PC-3 (cell line): Measurements from ENCODE around the gene C6orf47. TPM values are rescaled to one million over a fixed set of nuclear protein-coding genes. Genes with fewer than 3 reads are reported as not detected.

Source experiments
- ATAC-seq: fragments of 200-7000 bp; cut with Tn5 transposase; 2 replicates; pipeline ENCODE4 v1.9.1; 2020; ENCODE audit warnings: mild to moderate bottlenecking, moderate library complexity
- BruUV-seq: library from RNA; stranded (reverse); fragments of 400-500 nt; replicated peaks from 2 replicates; lab custom pipeline; 2021; lab: Mats Ljungman, UMichigan
- CTCF ChIA-PET: fragments of 300-600 bp; sonication (Branson Sonifier 250); formaldehyde crosslinking; loops from one replicate; lab custom pipeline; 2022; ENCODE audit warnings: antibody characterized with exemption; lab: Charles Lee
- POLR2A ChIA-PET: fragments of 300-600 bp; sonication (Branson Sonifier 250); formaldehyde crosslinking; loops from one replicate; lab custom pipeline; 2022; ENCODE audit warnings: antibody characterized with exemption; ENCODE audit not compliant: unreplicated experiment; lab: Charles Lee
- DNase-seq: peaks from one replicate; pipeline ENCODE4 v3.0.0-alpha.2; 2015
- H2AFZ ChIP-seq: fragments of 300-600 bp; sonication (generic); 2 replicates; pipeline ENCODE4 v1.6.0; 2016; ENCODE audit warnings: antibody characterized with exemption, low read length
- H3F3A ChIP-seq: fragments of 300-600 bp; sonication (generic); one replicate; pipeline ENCODE4 v1.6.0; 2017; ENCODE audit warnings: antibody characterized with exemption, low read length, control low read depth, mild to moderate bottlenecking; ENCODE audit not compliant: unreplicated experiment
- H3K27ac ChIP-seq: fragments of 300-600 bp; sonication (generic); 2 replicates; pipeline ENCODE4 v1.5.1; 2016; ENCODE audit warnings: mild to moderate bottlenecking, low read length
- H3K27me3 ChIP-seq: fragments of 300-600 bp; sonication (generic); 2 replicates; pipeline ENCODE4 v1.6.1; 2016; ENCODE audit warnings: low read length, mixed read lengths
- H3K36me3 ChIP-seq: fragments of 300-600 bp; sonication (generic); 2 replicates; pipeline ENCODE4 v1.6.1; 2016; ENCODE audit warnings: low read depth, mixed run types, low read length, mixed read lengths
- H3K4me1 ChIP-seq: fragments of 300-600 bp; sonication (generic); 2 replicates; pipeline ENCODE4 v1.5.1; 2016; ENCODE audit warnings: low read length; ENCODE audit not compliant: insufficient read depth
- H3K4me2 ChIP-seq: fragments of 300-600 bp; sonication (generic); 2 replicates; pipeline ENCODE4 v1.6.0; 2016; ENCODE audit warnings: low read length
- H3K4me3 ChIP-seq: fragments of 300-600 bp; sonication (generic); 2 replicates; pipeline ENCODE4 v1.5.1; 2016; ENCODE audit warnings: mild to moderate bottlenecking, low read length, mixed read lengths
- H3K79me2 ChIP-seq: fragments of 300-600 bp; sonication (generic); 2 replicates; pipeline ENCODE4 v1.6.1; 2017; ENCODE audit warnings: low read length, mixed read lengths
- H3K9ac ChIP-seq: fragments of 300-600 bp; sonication (generic); 2 replicates; pipeline ENCODE4 v1.6.0; 2016; ENCODE audit warnings: mild to moderate bottlenecking, low read length
- H3K9me2 ChIP-seq: fragments of 300-600 bp; sonication (generic); replicated peaks from 2 replicates; pipeline ENCODE4 v1.6.1; 2016; ENCODE audit warnings: mixed run types, low read length, mixed read lengths
- H3K9me3 ChIP-seq: fragments of 300-600 bp; sonication (generic); 2 replicates; pipeline ENCODE4 v1.6.1; 2016; ENCODE audit warnings: low read length, mixed read lengths
- H4K20me1 ChIP-seq: fragments of 300-600 bp; sonication (generic); 2 replicates; pipeline ENCODE4 v1.6.1; 2016; ENCODE audit warnings: low read length, mixed read lengths
- CTCF ChIP-seq: fragments of 300-600 bp; sonication (generic); conservative IDR thresholded peaks from 2 replicates; pipeline ENCODE4 v1.5.1; 2017; ENCODE audit warnings: antibody characterized with exemption, low read depth, mild to moderate bottlenecking, low read length
- EZH2 ChIP-seq: fragments of 300-600 bp; sonication (generic); IDR thresholded peaks from one replicate; pipeline ENCODE4 v1.6.1; 2017; ENCODE audit warnings: antibody characterized with exemption, mild to moderate bottlenecking, low read length; ENCODE audit not compliant: unreplicated experiment
- EZH2phosphoT487 ChIP-seq: fragments of 300-600 bp; sonication (generic); IDR thresholded peaks from 2 replicates; pipeline ENCODE4 v1.6.1; 2018; ENCODE audit warnings: mild to moderate bottlenecking, antibody characterized with exemption, low read length, borderline replicate concordance
- intact Hi-C: fragments of 100-400 bp; cut with micrococcal nuclease; formaldehyde crosslinking; loops from 2 replicates; pipeline ENCODE4 v1.9.0; 2023
- total RNA-seq: library from RNA; depleted of rRNA; stranded (reverse); fragments of >200 nt; gene quantifications from 2 replicates; pipeline ENCODE4 v1.2.3, GENCODE V29; 2014

The C6orf47 gene
- total RNA-seq, 1 experiment from 2014 or later: 26.3 TPM

GRCh38 chr6:31707701-31708100, 47.1 kb upstream of the C6orf47 start:
- no peak for ATAC-seq
- no peak overlapping the region for H2AFZ ChIP-seq
- peaks cover 3% of the 10 kb centered on the region for H3K79me2 ChIP-seq
- H3K4me2 ChIP-seq: no peak overlapping the region
- H4K20me1 ChIP-seq: no peaks in the 10 kb centered on the region
- H3K9me2 ChIP-seq: no peaks in the 10 kb centered on the region
- H3K36me3 ChIP-seq: no peaks in the 10 kb centered on the region
- TF ChIP-seq EZH2 (no peak), CTCF (no peak), EZH2phosphoT487 (no peak)
- intact Hi-C loops: no loop called here
- H3K27ac ChIP-seq: no peak overlapping the region
- no TSS peak for BruUV-seq
- H3K4me1 ChIP-seq: no peaks in the 10 kb centered on the region
- H3K4me3 ChIP-seq: no peak overlapping the region
- ChIA-PET POLR2A (no interaction called here), CTCF (no interaction called here)
- DNase-seq: no peak
- no peaks in the 10 kb centered on the region for H3K27me3 ChIP-seq
- H3F3A ChIP-seq: no peaks in the 10 kb centered on the region
- no peaks in the 10 kb centered on the region for H3K9me3 ChIP-seq
- no peak overlapping the region for H3K9ac ChIP-seq

GRCh38 chr6:31706599-31706998, 46.0 kb upstream of the C6orf47 start, which contains the start of gene LY6G6F:
Gene LY6G6F, plus strand, starts transcription at chr6:31706866. Its CDS starts 41 bp downstream, at chr6:31706907.
- no peak for ATAC-seq
- H3K27me3 ChIP-seq: no peaks in the 10 kb centered on the region
- H3K79me2 ChIP-seq: peaks cover 14% of the 10 kb centered on the region
- no peak for TF ChIP-seq EZH2
- no peak for TF ChIP-seq EZH2phosphoT487
- no peak for TF ChIP-seq CTCF
- no peak within 1 kb of the TSS for H2AFZ ChIP-seq
- intact Hi-C loops: no loop called here
- DNase-seq: no peak
- H3K27ac ChIP-seq: no peak within 1 kb of the TSS
- ChIA-PET CTCF (no interaction called here), POLR2A (no interaction called here)
- H3K4me3 ChIP-seq: no peak within 1 kb of the TSS
- H3K9ac ChIP-seq: no peak within 1 kb of the TSS
- H3K4me2 ChIP-seq: no peak within 1 kb of the TSS
- no peaks in the 10 kb centered on the region for H3K36me3 ChIP-seq
- no peaks in the 10 kb centered on the region for H4K20me1 ChIP-seq
- H3K9me3 ChIP-seq: no peaks in the 10 kb centered on the region
- H3F3A ChIP-seq: no peaks in the 10 kb centered on the region
- H3K9me2 ChIP-seq: no peaks in the 10 kb centered on the region
- no TSS peak for BruUV-seq
- peaks cover 6% of the 10 kb centered on the region for H3K4me1 ChIP-seq

- intact Hi-C loops: no loop called here
- DNase-seq: no peak
- Histone ChIP-seq H3K79me2 (peaks cover 21% of the 10 kb centered on the region), H2AFZ (no peak overlapping the region), H4K20me1 (no peaks in the 10 kb centered on the region), H3K4me1 (peaks cover 10% of the 10 kb centered on the region), H3K4me3 (no peak overlapping the region), H3K9me2 (no peaks in the 10 kb centered on the region), H3K9ac (no peak overlapping the region), H3K36me3 (no peaks in the 10 kb centered on the region), H3F3A (no peaks in the 10 kb centered on the region), H3K27ac (no peak overlapping the region), H3K4me2 (no peak overlapping the region), H3K9me3 (no peaks in the 10 kb centered on the region), H3K27me3 (no peaks in the 10 kb centered on the region)
- TF ChIP-seq EZH2phosphoT487: no peak
- no peak for TF ChIP-seq CTCF
- no peak for TF ChIP-seq EZH2
- ATAC-seq: no peak
- POLR2A ChIA-PET: no interaction called here
- CTCF ChIA-PET: no interaction called here
- no TSS peak for BruUV-seq
These were observed 45.4 kb upstream of the C6orf47 start for GRCh38 chr6:31705931-31706330.
